GM23338 (cell line): ENCODE measurements around the gene DCDC2. TPM values are rescaled to one million over a fixed set of nuclear protein-coding genes. Genes with fewer than 3 reads are reported as not detected.
A peak's percentile ranks its signal among the peaks of the same experiment; 100 is the strongest.

Experiments used
- ATAC-seq: fragments of 200-7000 bp; cut with Tn5 transposase; 3 replicates; pipeline ENCODE4 v1.9.1; 2020
- DNase-seq: peaks from one replicate; pipeline ENCODE4 v3.0.0-alpha.2; 2015; ENCODE audit warnings: low spot score
- H2AFZ ChIP-seq: fragments of 200-600 bp; sonication (generic); 2 replicates; pipeline ENCODE4 v1.8.0; 2016; ENCODE audit warnings: antibody characterized with exemption, mild to moderate bottlenecking, moderate library complexity
- H3F3A ChIP-seq: fragments of 200-600 bp; sonication (generic); replicated peaks from 2 replicates; pipeline ENCODE4 v1.8.0; 2017; ENCODE audit warnings: antibody characterized with exemption, mixed run types, low read depth
- H3K27ac ChIP-seq: fragments of 200-600 bp; sonication (generic); 2 replicates; pipeline ENCODE4 v1.6.1; 2016; ENCODE audit warnings: low read depth
- H3K27me3 ChIP-seq: fragments of 200-600 bp; sonication (generic); 2 replicates; pipeline ENCODE4 v1.8.0; 2016; ENCODE audit warnings: mild to moderate bottlenecking, mixed run types, moderate library complexity; ENCODE audit not compliant: insufficient read depth
- H3K36me3 ChIP-seq: fragments of 200-600 bp; sonication (generic); 2 replicates; pipeline ENCODE4 v1.8.0; 2016; ENCODE audit warnings: mild to moderate bottlenecking; ENCODE audit not compliant: insufficient read depth
- H3K4me1 ChIP-seq: fragments of 200-600 bp; sonication (generic); 2 replicates; pipeline ENCODE4 v1.8.0; 2016; ENCODE audit warnings: mild to moderate bottlenecking, moderate library complexity; ENCODE audit not compliant: insufficient read depth
- H3K4me2 ChIP-seq: fragments of 200-600 bp; sonication (generic); 2 replicates; pipeline ENCODE4 v1.7.1; 2017; ENCODE audit warnings: mixed run types
- H3K4me3 ChIP-seq: fragments of 200-600 bp; sonication (generic); 2 replicates; pipeline ENCODE4 v1.6.1; 2016; ENCODE audit warnings: mixed run types
- H3K79me2 ChIP-seq: fragments of 200-600 bp; sonication (generic); replicated peaks from 2 replicates; pipeline ENCODE4 v1.8.0; 2017; ENCODE audit warnings: mild to moderate bottlenecking; ENCODE audit not compliant: insufficient read depth
- H3K9me2 ChIP-seq: fragments of 200-600 bp; sonication (generic); 2 replicates; pipeline ENCODE4 v1.8.0; 2017; ENCODE audit not compliant: insufficient read depth
- H4K20me1 ChIP-seq: fragments of 200-600 bp; sonication (generic); replicated peaks from 2 replicates; pipeline ENCODE4 v1.8.0; 2017; ENCODE audit warnings: mild to moderate bottlenecking; ENCODE audit not compliant: insufficient read depth
- H3K27ac Mint-ChIP-seq: 2 replicates; pipeline ENCODE4 v1.8.0; 2020; ENCODE audit warnings: inconsistent platforms, mild to moderate bottlenecking, moderate library complexity, mixed read lengths
- H3K27me3 Mint-ChIP-seq: 3 replicates; pipeline ENCODE4 v1.8.0; 2022; ENCODE audit warnings: low read depth, mild to moderate bottlenecking, moderate library complexity, mixed read lengths, inconsistent platforms; ENCODE audit not compliant: insufficient read depth, poor library complexity
- H3K36me3 Mint-ChIP-seq: 3 replicates; pipeline ENCODE4 v1.8.0; 2021; ENCODE audit warnings: low read depth, mild to moderate bottlenecking, inconsistent platforms, moderate library complexity, mixed read lengths
- H3K4me1 Mint-ChIP-seq: 3 replicates; pipeline ENCODE4 v1.8.0; 2020; ENCODE audit warnings: mild to moderate bottlenecking, inconsistent platforms, mixed read lengths
- H3K4me3 Mint-ChIP-seq: 3 replicates; pipeline ENCODE4 v1.8.0; 2021; ENCODE audit warnings: moderate library complexity, mild to moderate bottlenecking, inconsistent platforms, mixed read lengths
- H3K9me3 Mint-ChIP-seq: 3 replicates; pipeline ENCODE4 v1.8.0; 2020; ENCODE audit warnings: moderate library complexity, mild to moderate bottlenecking, inconsistent platforms, mixed read lengths
- EZH2 ChIP-seq: fragments of 200-600 bp; sonication (generic); IDR thresholded peaks from one replicate; pipeline ENCODE4 v1.8.0; 2017; ENCODE audit warnings: antibody characterized with exemption, mild to moderate bottlenecking, low read depth; ENCODE audit not compliant: unreplicated experiment
- JUNB ChIP-seq: IDR thresholded peaks from one replicate; pipeline ENCODE4 v1.6.1; 2016; ENCODE audit warnings: antibody characterized with exemption; ENCODE audit not compliant: unreplicated experiment
- ZNF114 ChIP-seq: fragments of 250-450 bp; sonication (Bioruptor Pico); IDR thresholded peaks from 2 replicates; pipeline ENCODE4 v1.5.0; 2020; ENCODE audit warnings: mild to moderate bottlenecking, moderate library complexity
- ZNF331 ChIP-seq: fragments of 250-450 bp; sonication (Bioruptor Pico); IDR thresholded peaks from 2 replicates; pipeline ENCODE4 v1.5.0; 2020; ENCODE audit warnings: low read depth, mild to moderate bottlenecking, moderate library complexity
- polyA plus RNA-seq: library from polyadenylated mRNA; unstranded; fragments of >200 nt; fragmentation: Nextera tagmentation; extraction: Ambion mirVana; gene quantifications from 2 replicates; pipeline ENCODE4 v1.2.1, GENCODE V29; 2016
- total RNA-seq: library from RNA; depleted of rRNA; stranded (reverse); fragments of >200 nt; shearing (Covaris generic); gene quantifications from 2 replicates; pipeline ENCODE4 v1.2.3, GENCODE V29; 2014
- TF ChIP-seq, protein P1 (sequence below), 2 experiments: fragments of 200-600 bp in 1 of 2; sonication (generic) in 1 of 2; conservative IDR thresholded peaks; 2 replicates each; pipeline versions ENCODE4 v1.5.1 to v1.6.1; 2016 to 2017; ENCODE audit warnings: antibody characterized with exemption in 2 of 2, low read depth in 2 of 2, mild to moderate bottlenecking in 2 of 2, moderate library complexity in 1 of 2
- TF ChIP-seq, protein P2 (sequence below): IDR thresholded peaks from 2 replicates; pipeline ENCODE4 v1.6.1; 2016; ENCODE audit warnings: antibody characterized with exemption
- TF ChIP-seq, protein P3 (sequence below): IDR thresholded peaks from one replicate; pipeline ENCODE4 v1.6.1; 2018; ENCODE audit warnings: antibody characterized with exemption; ENCODE audit not compliant: unreplicated experiment

DCDC2 gene
- total and polyA plus RNA-seq, 2 experiments from 2014 or later, result 0.59 to 0.79 TPM

DNA sequence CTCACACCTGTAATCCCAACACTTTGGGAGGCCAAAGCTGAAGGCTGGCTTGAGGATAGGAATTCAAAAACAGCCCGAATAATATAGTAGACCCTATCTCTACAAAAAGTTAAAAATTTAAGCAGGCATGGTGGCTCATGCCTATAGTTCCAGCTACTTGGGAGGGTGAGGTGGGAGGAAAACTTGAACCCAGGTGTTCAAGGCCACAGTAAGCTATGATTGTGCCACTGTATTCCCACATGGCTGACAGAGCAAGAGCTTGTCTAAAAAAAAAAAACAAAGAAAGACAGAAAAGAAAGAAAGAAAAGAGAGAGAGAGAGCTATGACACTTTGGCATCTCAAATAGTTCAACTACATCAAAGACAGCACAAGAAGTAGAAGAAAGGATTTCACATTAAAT, 33.2 kb downstream of the DCDC2 start:
- Mint-ChIP-seq H3K27ac (no peak overlapping the region), H3K4me1 (peaks cover 30% of the 10 kb centered on the region), H3K9me3 (no peaks in the 10 kb centered on the region), H3K27me3 (peaks cover 16% of the 10 kb centered on the region), H3K4me3 (no peak overlapping the region), H3K36me3 (no peaks in the 10 kb centered on the region)
- Histone ChIP-seq H3K9me2 (no peaks in the 10 kb centered on the region), H3F3A (no peaks in the 10 kb centered on the region), H3K27ac (no peak overlapping the region), H3K4me1 (peaks cover 17% of the 10 kb centered on the region), H3K27me3 (peaks cover 45% of the 10 kb centered on the region), H3K4me3 (no peak overlapping the region), H2AFZ (no peak overlapping the region), H3K79me2 (no peaks in the 10 kb centered on the region), H3K36me3 (no peaks in the 10 kb centered on the region), H4K20me1 (no peaks in the 10 kb centered on the region), H3K4me2 (0 out of 2 replicates have a peak overlapping the region, but pooled peaks have one; percentile 28)
- no peak for ATAC-seq
- TF ChIP-seq JUNB, result no peak
- TF ChIP-seq, protein P1, sequence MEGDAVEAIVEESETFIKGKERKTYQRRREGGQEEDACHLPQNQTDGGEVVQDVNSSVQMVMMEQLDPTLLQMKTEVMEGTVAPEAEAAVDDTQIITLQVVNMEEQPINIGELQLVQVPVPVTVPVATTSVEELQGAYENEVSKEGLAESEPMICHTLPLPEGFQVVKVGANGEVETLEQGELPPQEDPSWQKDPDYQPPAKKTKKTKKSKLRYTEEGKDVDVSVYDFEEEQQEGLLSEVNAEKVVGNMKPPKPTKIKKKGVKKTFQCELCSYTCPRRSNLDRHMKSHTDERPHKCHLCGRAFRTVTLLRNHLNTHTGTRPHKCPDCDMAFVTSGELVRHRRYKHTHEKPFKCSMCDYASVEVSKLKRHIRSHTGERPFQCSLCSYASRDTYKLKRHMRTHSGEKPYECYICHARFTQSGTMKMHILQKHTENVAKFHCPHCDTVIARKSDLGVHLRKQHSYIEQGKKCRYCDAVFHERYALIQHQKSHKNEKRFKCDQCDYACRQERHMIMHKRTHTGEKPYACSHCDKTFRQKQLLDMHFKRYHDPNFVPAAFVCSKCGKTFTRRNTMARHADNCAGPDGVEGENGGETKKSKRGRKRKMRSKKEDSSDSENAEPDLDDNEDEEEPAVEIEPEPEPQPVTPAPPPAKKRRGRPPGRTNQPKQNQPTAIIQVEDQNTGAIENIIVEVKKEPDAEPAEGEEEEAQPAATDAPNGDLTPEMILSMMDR (conservative IDR thresholded peaks at IDR 0.05; ENCODE audit: low read depth in 2 of 2), result no peak
- DNase-seq, result no peak

DNA sequence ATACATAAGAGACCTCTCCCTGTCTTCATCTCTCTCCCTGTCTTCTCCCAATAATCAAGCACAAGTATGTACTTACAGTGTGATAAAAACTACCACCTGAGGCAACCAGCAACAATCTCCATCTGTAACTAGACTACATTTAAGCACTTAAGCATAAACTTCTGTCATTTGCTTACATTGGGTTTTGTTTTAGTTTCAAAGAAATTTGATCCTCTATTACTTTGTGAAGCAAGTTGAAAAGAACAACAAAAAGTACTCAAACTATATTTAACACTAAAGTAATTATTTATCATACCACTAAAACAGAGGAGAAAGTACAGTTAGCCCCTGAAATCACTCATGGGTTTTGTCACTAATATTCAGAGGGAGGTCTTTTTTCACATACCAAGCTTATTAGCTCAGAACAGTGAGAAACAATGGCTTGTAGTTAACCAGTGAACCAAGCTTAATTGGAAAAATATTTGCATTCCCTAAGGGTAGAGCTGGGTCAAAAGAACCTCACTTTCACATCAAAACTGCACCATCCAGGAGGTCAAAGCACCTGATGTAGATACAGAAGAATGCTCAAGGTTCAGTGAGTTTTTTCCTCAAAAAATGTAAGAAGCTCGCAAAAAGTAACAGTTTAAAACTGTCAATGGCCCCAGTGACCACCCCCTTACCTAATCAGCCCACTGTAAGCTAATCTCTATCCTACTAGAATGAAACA, 34.1 kb downstream of the DCDC2 start:
- H3K36me3 ChIP-seq, result no peaks in the 10 kb centered on the region
- H3K27ac Mint-ChIP-seq, result no peak overlapping the region
- peak; percentile 62 for ATAC-seq
- H3K4me1 Mint-ChIP-seq, result peaks cover 34% of the 10 kb centered on the region
- no peak for DNase-seq
- H3K27ac ChIP-seq, result no peak overlapping the region
- H3F3A ChIP-seq, result no peaks in the 10 kb centered on the region
- 0 out of 2 replicates have a peak overlapping the region, but pooled peaks have one; percentile 28 for H3K4me2 ChIP-seq
- no peaks in the 10 kb centered on the region for H3K79me2 ChIP-seq
- no peaks in the 10 kb centered on the region for H3K9me2 ChIP-seq
- peaks cover 49% of the 10 kb centered on the region for H3K27me3 ChIP-seq
- H3K36me3 Mint-ChIP-seq, result no peaks in the 10 kb centered on the region
- H3K9me3 Mint-ChIP-seq, result no peaks in the 10 kb centered on the region
- no peak overlapping the region for H3K4me3 Mint-ChIP-seq
- no peak overlapping the region for H2AFZ ChIP-seq
- H4K20me1 ChIP-seq, result no peaks in the 10 kb centered on the region
- H3K4me3 ChIP-seq, result no peak overlapping the region
- H3K4me1 ChIP-seq, result peaks cover 17% of the 10 kb centered on the region
- H3K27me3 Mint-ChIP-seq, result peaks cover 16% of the 10 kb centered on the region
- TF ChIP-seq, protein P2, sequence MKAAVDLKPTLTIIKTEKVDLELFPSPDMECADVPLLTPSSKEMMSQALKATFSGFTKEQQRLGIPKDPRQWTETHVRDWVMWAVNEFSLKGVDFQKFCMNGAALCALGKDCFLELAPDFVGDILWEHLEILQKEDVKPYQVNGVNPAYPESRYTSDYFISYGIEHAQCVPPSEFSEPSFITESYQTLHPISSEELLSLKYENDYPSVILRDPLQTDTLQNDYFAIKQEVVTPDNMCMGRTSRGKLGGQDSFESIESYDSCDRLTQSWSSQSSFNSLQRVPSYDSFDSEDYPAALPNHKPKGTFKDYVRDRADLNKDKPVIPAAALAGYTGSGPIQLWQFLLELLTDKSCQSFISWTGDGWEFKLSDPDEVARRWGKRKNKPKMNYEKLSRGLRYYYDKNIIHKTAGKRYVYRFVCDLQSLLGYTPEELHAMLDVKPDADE, result no peak
- TF ChIP-seq ZNF331 (CRISPR knock-in tag) (no peak), JUNB (no peak), ZNF114 (no peak), EZH2 (no peak)
- TF ChIP-seq, protein P3, sequence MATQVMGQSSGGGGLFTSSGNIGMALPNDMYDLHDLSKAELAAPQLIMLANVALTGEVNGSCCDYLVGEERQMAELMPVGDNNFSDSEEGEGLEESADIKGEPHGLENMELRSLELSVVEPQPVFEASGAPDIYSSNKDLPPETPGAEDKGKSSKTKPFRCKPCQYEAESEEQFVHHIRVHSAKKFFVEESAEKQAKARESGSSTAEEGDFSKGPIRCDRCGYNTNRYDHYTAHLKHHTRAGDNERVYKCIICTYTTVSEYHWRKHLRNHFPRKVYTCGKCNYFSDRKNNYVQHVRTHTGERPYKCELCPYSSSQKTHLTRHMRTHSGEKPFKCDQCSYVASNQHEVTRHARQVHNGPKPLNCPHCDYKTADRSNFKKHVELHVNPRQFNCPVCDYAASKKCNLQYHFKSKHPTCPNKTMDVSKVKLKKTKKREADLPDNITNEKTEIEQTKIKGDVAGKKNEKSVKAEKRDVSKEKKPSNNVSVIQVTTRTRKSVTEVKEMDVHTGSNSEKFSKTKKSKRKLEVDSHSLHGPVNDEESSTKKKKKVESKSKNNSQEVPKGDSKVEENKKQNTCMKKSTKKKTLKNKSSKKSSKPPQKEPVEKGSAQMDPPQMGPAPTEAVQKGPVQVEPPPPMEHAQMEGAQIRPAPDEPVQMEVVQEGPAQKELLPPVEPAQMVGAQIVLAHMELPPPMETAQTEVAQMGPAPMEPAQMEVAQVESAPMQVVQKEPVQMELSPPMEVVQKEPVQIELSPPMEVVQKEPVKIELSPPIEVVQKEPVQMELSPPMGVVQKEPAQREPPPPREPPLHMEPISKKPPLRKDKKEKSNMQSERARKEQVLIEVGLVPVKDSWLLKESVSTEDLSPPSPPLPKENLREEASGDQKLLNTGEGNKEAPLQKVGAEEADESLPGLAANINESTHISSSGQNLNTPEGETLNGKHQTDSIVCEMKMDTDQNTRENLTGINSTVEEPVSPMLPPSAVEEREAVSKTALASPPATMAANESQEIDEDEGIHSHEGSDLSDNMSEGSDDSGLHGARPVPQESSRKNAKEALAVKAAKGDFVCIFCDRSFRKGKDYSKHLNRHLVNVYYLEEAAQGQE, result no peak
- TF ChIP-seq, protein P1 (conservative IDR thresholded peaks at IDR 0.05; ENCODE audit: low read depth in 2 of 2), result no peak
